Measurements from ENCODE around the gene SLC22A5. TPM values are rescaled to one million over a fixed set of nuclear protein-coding genes. Genes with fewer than 3 reads are reported as not detected.

The SLC22A5 gene
- polyA plus RNA-seq, 2 of the 4 experiments (the other 2 are of a cell fraction), result 27.4 to 35.3 TPM

GRCh38 chr5:132410451-132411303 is 41.2 kb downstream of the SLC22A5 start (continued):
- TF ChIP-seq FOSB (CRISPR knock-in tag; IDR thresholded peaks at IDR 0.05) (no peak), JUN (IDR thresholded peaks at IDR 0.05) (peak; percentile 66 to 77), ELK1 (IDR thresholded peaks at IDR 0.05; ENCODE audit: low read depth, low read length) (no peak), PBX3 (IDR thresholded peaks at IDR 0.05) (no peak), TFCP2L1 (CRISPR knock-in tag; IDR thresholded peaks at IDR 0.05) (no peak), JUNB (IDR thresholded peaks at IDR 0.05) (no peak), USF2 (IDR thresholded peaks at IDR 0.05) (no peak), ZNF302 (CRISPR knock-in tag; IDR thresholded peaks at IDR 0.05) (no peak), CBX2 (IDR thresholded peaks at IDR 0.05; ENCODE audit: borderline replicate concordance, low read depth) (no peak), KDM1A (IDR thresholded peaks at IDR 0.05; ENCODE audit: low read depth) (peak; percentile 11; the same call in 1 of the 2 replicates), EHMT2 (IDR thresholded peaks at IDR 0.05; ENCODE audit: low read depth) (no peak), BHLHE40 (IDR thresholded peaks at IDR 0.05; ENCODE audit: low read depth, low read length) (no peak), CHD4 (IDR thresholded peaks at IDR 0.05; ENCODE audit: borderline replicate concordance) (no peak), CEBPB (IDR thresholded peaks at IDR 0.05) (no peak), SREBF2 (IDR thresholded peaks at IDR 0.05) (no peak), GATA3 (IDR thresholded peaks at IDR 0.05; ENCODE audit: borderline replicate concordance) (no peak; the same call in 1 of the 2 replicates), NPAS2 (CRISPR knock-in tag; IDR thresholded peaks at IDR 0.05; ENCODE audit: borderline replicate concordance) (no peak), RNF2 (IDR thresholded peaks at IDR 0.05; ENCODE audit: borderline replicate concordance, low read depth) (no peak), ZFP36 (IDR thresholded peaks at IDR 0.05; ENCODE audit: borderline replicate concordance, partially characterized antibody) (no peak), HES2 (IDR thresholded peaks at IDR 0.05) (no peak), ZC3H11A (IDR thresholded peaks at IDR 0.05) (no peak), RAD21 (conservative IDR thresholded peaks at IDR 0.05 in 1 of 2, IDR thresholded peaks at IDR 0.05 in 1 of 2) (peak; percentile 52 to 78), KDM5A (IDR thresholded peaks at IDR 0.05) (no peak), NR3C1 (IDR thresholded peaks at IDR 0.05) (no peak), E2F6 (IDR thresholded peaks at IDR 0.05; ENCODE audit: borderline replicate concordance, low read depth) (peak; percentile 67; the same call in 1 of the 2 replicates), NFE2L2 (conservative IDR thresholded peaks at IDR 0.05; ENCODE audit: low read length) (no peak), CTCF (IDR thresholded peaks at IDR 0.05) (peak; percentile 74), SMC3 (IDR thresholded peaks at IDR 0.05) (peak; percentile 88), BCL3 (IDR thresholded peaks at IDR 0.05) (0 out of 3 replicates have a peak, but pooled peaks have one; percentile 52), MAX (IDR thresholded peaks at IDR 0.05) (peak; percentile 53), HEYL (CRISPR knock-in tag; IDR thresholded peaks at IDR 0.05) (no peak), EP300 (IDR thresholded peaks at IDR 0.05) (no peak), RARB (CRISPR knock-in tag; IDR thresholded peaks at IDR 0.05) (no peak), RCOR1 (IDR thresholded peaks at IDR 0.05; ENCODE audit: low read depth, low read length) (no peak), HOXB5 (CRISPR knock-in tag; IDR thresholded peaks at IDR 0.05) (no peak), FOSL2 (IDR thresholded peaks at IDR 0.05) (no peak), FOSL2 (CRISPR knock-in tag; IDR thresholded peaks at IDR 0.05) (peak; percentile 26; the same call in 1 of the 2 replicates)
